GM21367 (cell line): ENCODE results near the gene PCDH15.

Experiments
- ATAC-seq: cut with Tn5 transposase; IDR thresholded peaks from one replicate; pipeline ENCODE4 v1.9.1; 2021; ENCODE audit not compliant: unreplicated experiment

The PCDH15 gene

DNA sequence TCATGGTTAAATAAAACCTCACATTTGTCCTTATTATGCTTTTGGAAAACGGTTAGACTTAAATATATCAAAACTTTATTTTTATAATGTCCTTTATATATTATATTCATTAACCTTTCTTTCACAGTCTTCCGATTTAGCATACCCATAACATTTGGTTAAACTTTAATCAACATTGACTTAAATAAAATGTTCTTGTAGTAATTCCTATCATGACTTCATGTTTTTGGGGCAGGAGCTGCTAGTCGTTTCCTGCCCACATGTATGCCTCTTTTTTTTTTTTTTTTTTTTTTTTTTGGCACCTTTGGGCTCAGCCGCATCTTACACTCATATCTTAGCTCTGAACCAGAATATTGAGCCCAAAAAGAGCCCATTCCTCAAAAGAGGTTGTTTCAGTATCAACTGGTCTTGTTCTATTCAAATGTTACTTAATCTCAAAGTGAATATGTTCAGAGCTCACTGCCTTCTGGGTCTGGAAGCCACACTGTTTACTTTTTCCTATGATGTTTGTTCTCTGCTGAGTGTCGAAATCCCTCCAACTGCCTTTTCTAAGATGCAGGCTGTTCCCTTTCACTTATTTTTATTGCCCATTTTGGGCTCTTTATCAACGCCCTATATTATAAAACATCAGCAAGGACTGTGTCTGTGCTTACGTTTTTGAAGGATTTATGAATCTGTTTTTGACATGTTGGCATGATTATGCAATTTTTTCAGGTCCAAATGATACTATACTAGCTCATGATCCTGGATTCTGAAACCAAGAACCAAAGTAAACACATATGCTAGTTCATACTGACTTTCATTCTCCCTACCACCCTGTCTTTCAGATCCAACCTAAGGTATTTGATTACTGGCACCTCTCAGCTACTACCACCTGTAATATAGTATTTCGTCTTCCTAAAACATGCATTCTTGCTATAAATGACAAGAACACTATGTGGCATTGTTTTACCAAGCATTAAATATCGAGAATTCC is 914.4 kb downstream of the PCDH15 start:
- no peak for ATAC-seq

DNA sequence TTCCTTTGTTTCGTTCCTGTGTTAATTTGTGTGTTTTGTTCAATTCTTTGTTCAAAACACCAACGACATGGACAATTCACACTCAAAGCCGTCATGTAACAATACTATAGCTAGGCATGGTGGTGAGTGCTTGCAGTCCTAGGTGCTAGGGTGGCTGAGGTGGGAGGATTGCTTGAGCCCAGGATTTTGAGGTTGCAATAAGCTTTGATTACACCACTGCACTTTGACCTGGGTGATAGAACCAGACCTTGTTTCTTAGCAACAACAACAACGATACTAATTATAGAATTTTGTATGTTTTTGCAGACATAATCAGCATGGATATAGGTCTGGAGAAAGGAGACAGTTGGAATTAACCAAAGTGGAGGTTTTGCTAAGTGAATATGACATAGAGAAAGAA is 936.2 kb downstream of the PCDH15 start:
- ATAC-seq, result no peak

DNA sequence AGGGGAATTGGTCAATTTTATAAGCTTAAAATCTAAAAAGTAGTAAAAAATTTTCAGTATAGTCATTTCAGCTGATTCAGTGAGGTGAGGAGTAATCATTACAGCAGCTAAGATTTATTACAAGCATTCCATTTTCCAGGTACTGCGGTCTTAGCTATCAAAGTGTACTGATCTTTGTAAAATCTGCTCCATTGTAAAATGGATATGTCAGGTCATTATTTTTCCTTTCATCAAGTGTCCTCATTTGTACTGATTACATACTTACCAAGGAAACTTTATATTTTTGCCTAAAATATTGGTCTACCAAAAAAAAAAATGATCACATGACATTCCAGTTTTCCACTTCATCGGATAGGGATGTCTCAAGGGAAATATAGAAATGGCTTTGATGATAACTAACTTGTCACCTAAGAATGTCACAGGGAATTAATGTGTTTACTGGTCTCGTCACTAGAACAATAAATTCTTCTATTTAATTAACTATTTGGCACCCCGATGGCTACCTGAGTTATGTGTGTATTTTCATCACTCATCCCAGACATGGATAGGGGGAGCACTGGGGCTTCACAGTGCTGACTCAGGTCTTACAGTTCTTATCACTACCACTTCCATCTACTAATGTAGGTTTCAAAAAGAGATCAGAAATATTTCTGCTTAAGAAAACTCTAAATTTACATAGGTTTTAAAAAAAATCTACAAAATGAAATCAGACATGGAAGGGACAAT is 948.4 kb downstream of the PCDH15 start:
- ATAC-seq, result no peak

DNA sequence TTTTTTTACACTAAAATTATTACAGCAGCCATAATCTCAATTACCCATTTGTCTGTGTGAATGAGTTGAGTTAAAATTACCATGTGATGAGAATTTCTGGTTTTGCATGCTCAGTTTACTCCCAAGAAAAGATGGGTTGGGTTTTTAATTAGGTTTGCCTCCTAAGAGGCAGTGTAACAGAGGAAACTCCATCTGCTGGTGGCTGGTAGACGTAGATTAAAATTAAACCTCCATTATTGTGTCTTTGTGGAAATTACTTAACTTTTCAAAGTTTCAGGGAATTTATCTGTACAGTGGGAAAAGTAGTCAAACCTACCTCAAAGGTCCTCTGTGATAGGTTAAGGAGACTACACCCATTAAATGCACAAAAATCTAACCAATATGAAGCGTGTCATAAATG is 954.2 kb downstream of the PCDH15 start:
- no peak for ATAC-seq

DNA sequence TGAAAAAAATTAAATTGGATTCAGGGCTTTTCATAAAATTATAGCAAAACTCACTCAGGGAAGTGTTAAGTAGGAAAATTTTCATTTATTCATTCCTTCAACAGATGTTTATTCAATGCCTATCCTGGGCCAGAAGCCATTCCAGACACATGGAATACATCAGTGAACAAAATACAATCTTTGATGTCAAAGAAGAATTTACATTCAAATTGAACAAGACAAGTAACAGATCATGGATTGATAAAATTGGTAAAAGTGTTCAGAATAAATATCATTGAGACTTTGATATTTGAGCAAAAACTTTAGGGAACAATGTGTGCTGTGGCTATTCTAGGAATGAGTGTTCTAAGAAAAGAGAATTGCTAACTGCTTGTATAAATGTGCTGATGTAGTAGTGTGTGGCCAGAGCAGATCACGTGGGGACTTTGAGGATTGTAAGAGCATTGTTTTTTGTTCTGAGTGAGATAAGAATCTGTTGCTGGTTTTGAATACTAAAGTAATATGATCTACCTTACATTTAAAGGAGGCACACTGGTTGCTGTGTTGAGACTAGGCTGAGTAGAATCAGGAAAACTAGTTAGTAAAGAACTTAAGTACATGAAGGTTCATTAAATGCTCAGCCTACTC is 957.2 kb downstream of the PCDH15 start:
- no peak for ATAC-seq

DNA sequence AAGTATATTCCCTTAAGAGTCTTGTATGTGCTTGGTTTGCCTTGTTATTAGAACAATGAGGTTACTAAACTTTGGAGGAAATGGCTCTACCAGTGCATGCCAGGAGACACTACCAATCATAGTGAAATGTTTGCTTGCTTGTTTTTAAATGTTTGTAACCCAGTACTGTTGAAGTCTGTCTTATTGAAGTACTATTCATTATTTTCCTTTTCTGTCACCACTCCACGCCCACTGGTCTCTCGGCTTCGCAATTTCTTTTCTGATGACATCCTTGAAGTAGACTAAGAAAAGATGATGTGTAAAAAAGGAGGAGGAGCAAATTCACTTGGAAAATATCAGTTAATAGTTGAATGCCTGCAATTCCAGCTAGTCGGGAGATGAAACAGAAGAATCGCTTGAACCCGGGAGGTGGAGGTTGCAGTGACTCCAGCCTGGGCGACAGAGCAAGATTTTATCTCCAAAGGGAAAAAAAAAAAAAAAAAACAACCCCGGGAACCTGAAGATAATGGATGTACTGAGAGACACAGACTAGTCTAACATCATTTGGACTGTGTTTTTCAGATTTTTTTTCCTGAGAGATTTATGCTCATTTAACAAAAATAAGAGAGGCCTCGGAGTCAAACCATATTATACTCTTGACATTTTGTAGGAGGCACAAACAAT is 959.4 kb downstream of the PCDH15 start:
- ATAC-seq, result no peak

DNA sequence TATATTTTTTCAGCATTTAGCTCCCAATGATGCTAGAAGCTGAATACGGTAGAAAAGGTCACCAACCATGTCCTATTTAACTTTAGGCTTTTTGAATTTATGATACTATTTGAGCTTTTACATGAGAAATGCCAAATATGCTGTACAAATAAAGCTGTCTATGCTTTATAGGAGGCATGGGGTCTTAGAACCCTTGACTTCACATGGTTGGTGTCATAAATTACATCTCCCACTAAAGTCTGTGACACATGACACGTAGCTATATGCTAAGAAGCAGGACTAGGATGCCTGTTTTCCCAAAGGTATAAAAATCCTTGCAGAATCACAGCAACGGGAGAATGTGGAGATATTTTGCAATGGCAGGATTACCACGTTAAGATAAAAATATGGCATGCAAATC is 960.4 kb downstream of the PCDH15 start:
- no peak for ATAC-seq

DNA sequence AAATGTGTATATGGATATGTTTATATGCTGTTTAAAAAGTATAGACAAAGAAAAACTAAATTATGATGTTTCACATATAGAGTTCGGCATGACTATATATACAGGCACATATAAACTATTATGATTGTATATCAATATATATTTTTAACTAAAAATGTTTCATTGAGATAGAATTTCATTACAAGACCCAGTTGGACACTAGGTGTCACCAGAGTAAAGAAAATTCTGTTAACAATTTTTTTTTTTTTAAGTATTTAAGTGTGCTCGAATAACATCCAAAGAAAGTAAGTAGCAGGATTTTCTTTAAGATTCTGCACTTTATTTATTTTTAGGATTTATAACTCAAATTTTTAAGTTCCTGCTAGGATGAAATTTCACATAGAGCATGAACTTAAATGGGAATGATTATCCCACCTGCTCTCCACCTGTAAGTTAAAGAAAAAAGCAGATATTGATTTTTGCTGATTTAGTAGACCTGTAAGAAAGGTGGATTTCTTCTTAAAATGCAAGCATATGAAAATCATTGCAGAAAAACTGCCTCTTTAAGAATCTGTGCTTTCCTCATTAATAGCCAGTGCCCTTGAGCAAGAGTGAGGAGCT is 961.5 kb downstream of the PCDH15 start:
- ATAC-seq, result no peak

DNA sequence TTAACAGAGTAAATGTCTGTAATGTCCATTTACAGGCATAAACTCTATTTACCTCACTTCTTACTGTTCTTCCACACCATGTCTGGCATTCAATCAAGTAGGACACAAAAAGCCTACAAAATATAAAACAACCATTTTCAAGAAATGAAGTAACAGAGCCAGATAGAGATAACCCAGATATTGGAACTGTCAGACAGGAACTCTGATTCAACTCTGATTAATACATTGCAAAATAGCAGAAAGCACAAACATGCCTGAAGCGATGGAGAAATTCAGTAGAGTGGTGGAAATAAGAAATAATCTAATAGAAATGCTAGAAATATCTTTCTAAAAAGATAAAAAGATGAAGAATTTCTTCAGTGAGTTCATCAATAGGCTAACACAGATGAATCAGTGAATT is 964.4 kb downstream of the PCDH15 start:
- no peak for ATAC-seq

DNA sequence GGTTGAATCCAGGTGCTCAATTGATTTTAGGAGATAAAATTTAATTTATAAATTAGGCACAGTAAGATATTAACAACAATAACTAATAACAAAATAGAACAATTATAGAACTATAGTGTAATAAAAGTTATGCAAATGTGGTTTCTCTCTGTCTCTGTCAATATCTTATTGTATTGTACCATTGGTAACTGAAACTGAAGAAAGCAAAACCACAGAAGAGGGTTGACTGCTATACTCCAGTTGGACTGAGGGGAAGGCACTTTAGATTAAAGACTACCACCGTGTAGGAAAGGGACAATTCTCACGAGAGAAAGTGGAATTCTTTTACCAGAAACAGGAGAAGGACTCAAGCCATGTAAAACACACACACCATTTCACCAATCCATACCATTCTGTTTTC is 967.1 kb downstream of the PCDH15 start:
- no peak for ATAC-seq

DNA sequence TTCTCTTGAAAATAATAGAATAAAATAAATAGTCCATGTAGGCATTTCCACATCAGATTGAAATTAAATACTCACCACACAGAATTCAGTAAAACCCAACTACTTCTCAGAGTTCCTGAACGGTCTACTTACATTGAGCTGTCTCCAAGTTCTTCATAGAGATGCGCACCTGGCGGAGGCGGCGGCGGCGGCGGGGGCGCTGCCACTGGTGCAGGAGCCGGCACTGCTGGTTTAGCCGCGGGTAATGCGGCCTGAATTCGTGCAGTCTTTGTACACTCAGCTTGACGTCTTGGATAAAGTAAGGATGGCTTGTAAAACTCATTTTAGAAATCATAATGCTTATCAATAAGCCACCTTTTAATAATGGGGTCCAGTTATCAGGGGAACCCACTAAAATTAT is 973.8 kb downstream of the PCDH15 start:
- ATAC-seq, result no peak

DNA sequence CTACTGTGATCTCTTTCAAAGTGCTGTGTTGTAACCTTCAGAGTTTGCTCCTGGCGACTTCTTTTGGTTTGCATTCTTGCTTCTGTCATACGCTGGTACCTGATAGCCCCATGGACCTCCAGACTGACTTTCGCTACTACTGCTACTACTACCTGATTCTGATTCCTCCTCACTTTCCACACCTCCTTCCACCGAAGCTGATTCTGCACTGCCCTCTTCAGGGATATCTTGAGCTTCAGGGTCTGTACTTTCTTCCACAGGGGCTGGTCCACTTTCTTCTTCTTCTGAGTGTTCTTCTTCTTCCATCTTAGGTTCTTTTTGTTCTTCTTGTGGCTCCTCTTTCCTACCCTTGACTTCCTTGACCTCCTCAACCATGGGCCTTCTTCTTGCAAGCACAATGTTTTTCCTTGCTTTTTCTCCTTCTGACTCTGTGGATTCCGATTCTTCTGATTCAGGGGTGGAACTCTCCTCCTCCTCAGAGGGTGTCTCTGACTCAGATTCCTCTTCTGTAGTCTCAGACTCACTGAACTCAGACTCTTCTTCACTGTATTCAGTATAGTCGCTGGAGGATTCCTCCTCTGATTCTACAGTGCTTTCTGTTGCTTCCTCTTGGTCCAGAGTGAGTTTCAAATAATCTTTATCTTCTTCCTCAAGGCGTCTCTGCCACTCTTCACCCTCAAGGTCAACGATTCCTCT is 992.2 kb downstream of the PCDH15 start:
- ATAC-seq, result no peak

DNA sequence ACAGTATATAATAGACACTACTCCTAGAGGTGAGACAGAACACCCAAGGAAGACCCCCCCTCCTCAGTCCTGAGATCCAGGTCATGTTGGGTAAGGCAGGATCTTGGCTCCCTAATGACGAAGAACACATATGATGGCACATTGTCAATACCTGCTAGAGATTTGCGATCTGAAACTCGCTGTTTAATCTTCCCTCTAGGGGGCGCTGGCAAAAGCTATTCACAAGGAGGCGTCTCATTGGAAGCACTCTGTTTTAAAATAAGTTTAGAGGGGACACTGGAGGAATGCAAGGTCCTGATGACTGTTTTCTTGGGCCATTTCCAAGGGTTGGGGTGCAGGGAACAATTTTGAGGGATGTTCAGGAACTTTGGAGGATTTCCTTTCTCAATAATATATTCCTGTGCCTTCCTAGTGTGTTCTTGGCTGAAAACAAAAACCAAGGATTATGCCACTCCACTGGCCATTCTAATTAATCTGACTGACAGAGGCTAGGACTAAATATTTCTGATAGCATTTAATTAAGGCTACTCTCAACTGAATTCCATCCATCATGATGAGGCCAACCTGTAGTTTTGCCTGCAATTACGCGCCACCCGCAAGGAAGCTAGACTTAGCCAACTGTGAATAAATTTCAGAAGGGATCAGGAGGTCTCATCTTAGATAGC is 1014.7 kb downstream of the PCDH15 start:
- no peak for ATAC-seq

DNA sequence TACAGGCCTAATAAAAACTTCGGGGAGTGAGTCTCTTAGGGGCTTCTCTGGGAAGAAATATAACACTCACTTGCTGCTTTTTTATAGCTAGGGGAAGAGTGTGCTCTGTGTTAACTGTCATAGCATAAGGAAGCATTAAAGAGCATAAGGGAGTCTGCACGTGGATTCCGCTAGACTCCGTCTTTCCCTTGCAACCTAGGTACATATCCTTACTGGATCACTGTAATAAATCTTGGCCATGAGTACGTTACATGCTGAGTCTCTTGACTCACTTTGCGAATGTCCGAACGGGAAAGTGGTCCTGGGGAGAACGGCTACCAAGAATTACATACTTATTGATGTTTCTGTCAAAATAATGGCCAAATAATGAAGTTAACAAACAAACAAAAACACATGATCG is 1029.3 kb downstream of the PCDH15 start:
- ATAC-seq, result no peak

DNA sequence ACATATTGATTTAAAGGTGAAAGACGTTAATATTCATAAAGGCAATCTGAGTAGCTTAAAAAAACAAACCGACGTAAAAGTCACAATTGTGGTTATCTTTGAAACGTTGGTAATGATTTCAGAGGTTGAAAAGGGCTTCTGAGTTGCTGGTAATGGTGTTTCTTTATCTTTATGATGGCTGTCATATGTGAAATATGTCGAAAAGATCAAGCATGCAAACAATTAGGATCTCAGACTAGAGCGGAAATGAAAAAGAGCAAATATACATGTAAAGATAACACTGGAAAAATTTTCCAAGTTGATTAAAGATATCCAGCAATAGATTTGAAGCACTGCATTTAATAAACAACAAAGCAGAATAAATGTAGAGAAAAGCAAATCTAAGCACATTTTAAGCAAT is 1030.1 kb downstream of the PCDH15 start:
- no peak for ATAC-seq

DNA sequence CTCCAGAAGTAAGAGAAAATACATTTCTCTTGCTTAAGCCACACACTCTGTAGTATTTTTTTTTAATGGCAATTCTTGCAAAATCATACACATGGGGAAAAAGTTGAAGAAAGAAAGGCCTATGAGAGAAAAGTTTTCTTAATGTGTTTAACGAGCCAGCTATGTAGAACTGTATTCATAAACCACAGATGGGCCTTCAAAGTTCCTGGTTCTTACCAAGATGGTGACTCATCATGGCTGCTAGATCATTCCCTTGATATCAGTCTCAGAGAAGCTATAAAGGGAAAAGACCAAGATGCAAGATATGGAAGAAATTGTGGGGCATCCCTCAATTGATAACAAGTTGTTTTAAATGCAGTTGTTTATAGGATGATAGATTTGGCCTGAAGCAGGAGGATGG is 1035.7 kb downstream of the PCDH15 start:
- no peak for ATAC-seq

DNA sequence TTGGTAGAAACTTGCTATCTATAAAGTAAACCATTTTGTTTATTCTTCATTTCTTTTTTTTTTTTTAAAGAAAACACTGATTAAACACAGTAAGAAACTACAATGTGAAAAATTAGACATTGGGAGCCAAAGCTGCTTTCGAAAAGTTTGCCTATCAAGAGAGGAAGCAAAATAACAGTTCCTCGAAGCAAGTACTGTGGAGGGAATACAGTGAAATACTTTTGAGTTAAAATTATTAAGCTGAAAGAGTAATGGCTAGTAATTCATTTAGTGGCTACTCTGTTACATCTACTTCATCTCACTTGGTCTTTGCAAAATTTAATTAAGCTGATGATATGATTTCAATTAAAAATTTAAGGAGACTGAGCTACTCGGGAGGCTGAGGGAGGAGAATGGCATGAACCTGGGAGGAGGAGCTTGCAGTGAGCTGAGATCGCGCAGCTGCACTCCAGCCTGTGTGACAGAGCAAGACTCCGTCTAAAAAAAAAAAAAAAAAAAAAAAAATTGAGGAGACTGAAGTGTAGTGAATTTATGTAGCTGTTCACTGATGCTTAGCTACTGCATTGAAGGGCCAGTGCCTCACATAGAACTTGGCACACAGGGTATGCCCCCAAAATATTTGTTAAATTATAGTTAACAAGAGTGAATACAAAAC is 1046.3 kb downstream of the PCDH15 start:
- ATAC-seq, result no peak
